ENCODE measurements around the gene ATOSB. TPM values are rescaled to one million over a fixed set of nuclear protein-coding genes. Genes with fewer than 3 reads are reported as not detected.

ATOSB gene
- total and polyA plus RNA-seq, 2 experiments from 2014 or later: 16.1 to 18.3 TPM

DNA sequence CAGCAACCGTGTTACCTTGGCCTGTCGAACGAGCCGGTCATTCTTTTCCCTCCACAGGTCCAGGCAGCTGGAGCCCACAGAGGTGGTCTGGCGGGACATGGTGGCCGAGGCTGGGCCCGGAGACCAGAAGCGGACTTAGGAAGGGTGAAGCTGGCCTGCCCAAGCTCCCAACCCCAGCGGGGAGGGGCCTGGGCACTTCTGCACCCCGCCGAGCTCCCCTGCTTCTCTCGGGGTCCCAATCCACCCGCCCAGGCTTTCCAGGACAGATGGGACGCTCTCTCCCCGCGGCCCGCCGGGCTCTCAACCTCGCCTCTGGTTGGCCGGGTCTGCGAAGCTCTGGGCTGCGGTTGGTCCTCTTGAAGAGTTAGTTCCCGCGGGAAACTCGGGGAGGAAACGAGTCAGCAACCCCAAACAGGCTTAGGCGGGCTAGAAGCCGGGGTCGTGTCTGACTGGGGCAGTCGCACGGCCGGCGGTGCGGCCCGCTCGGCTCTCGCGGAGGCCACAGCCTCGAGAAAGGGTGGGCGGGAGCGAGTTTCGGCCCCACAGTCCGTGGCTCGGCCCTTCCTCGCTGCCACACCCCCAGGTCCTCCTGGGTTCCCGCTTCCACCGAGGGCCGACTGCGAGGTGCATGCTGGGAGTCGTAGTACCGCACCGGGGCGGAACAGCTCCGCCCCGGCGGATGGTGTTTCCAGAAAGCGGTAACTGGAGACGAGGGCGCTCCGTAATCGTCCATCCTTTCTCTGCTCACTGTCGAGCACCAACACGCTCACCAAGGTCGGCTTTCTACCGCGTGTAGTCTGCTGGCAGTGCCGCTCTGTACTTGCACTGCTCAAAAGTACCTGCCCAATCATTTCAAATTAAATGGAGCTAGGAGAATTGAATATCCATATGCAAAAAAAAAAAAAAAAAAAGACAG is 36.0 kb downstream of the ATOSB start, which contains the start of gene FANCG:
TSS of gene FANCG (minus strand) at position 517 of the 916 bp plus-strand sequence. CDS start at position 99, 418 bp downstream.
- peak within 1 kb of the TSS; percentile 65 for H3K4me3 ChIP-seq
- peak; percentile 94 for DNase-seq (ENCODE audit: low spot score)
- under 1% methylated on average over 66 of the region's 67 CpGs for WGBS (ENCODE audit: low lambda C conversion rate, missing lambda C conversion rate)
- peaks cover 20% of the 10 kb centered on the region for H3K79me2 ChIP-seq
- peak within 1 kb of the TSS; percentile 64 for H2AFZ ChIP-seq
- H3K27ac ChIP-seq: peak within 1 kb of the TSS; percentile 39
- no peaks in the 10 kb centered on the region for H3K9me3 ChIP-seq (ENCODE audit: low read depth)
- TF ChIP-seq, protein P1, sequence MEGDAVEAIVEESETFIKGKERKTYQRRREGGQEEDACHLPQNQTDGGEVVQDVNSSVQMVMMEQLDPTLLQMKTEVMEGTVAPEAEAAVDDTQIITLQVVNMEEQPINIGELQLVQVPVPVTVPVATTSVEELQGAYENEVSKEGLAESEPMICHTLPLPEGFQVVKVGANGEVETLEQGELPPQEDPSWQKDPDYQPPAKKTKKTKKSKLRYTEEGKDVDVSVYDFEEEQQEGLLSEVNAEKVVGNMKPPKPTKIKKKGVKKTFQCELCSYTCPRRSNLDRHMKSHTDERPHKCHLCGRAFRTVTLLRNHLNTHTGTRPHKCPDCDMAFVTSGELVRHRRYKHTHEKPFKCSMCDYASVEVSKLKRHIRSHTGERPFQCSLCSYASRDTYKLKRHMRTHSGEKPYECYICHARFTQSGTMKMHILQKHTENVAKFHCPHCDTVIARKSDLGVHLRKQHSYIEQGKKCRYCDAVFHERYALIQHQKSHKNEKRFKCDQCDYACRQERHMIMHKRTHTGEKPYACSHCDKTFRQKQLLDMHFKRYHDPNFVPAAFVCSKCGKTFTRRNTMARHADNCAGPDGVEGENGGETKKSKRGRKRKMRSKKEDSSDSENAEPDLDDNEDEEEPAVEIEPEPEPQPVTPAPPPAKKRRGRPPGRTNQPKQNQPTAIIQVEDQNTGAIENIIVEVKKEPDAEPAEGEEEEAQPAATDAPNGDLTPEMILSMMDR (IDR thresholded peaks at IDR 0.05; ENCODE audit: poor library complexity): no peak
- TF ChIP-seq EZH2 (IDR thresholded peaks at IDR 0.05; ENCODE audit: borderline replicate concordance) (no peak), EZH2phosphoT487 (IDR thresholded peaks at IDR 0.05; ENCODE audit: low read depth, severe bottlenecking, unreplicated experiment) (no peak)
- H3K36me3 ChIP-seq (replicated peaks; ENCODE audit: insufficient read depth, low read depth): no peaks in the 10 kb centered on the region
- H3K4me2 ChIP-seq: peak within 1 kb of the TSS; percentile 94
- H3K4me1 ChIP-seq (ENCODE audit: insufficient read depth): peaks cover 6% of the 10 kb centered on the region
- H4K20me1 ChIP-seq (ENCODE audit: insufficient read depth, poor library complexity, severe bottlenecking): no peaks in the 10 kb centered on the region
- no peaks in the 10 kb centered on the region for H3K27me3 ChIP-seq
- no peaks in the 10 kb centered on the region for H3K9me2 ChIP-seq (replicated peaks; ENCODE audit: insufficient read depth)

GRCh38 chr9:35079041-35079425 is 36.6 kb downstream of the ATOSB start:
- Histone ChIP-seq H3K9me3 (ENCODE audit: low read depth) (no peaks in the 10 kb centered on the region), H3K27me3 (no peaks in the 10 kb centered on the region), H4K20me1 (ENCODE audit: insufficient read depth, poor library complexity, severe bottlenecking) (no peaks in the 10 kb centered on the region), H3K36me3 (replicated peaks; ENCODE audit: insufficient read depth, low read depth) (no peaks in the 10 kb centered on the region), H2AFZ (peak overlapping the region; percentile 39), H3K79me2 (peaks cover 20% of the 10 kb centered on the region), H3K4me1 (ENCODE audit: insufficient read depth) (peaks cover 6% of the 10 kb centered on the region), H3K4me3 (peak overlapping the region; percentile 65), H3K9me2 (replicated peaks; ENCODE audit: insufficient read depth) (no peaks in the 10 kb centered on the region), H3K27ac (no peak overlapping the region), H3K4me2 (peak overlapping the region; percentile 94)
- TF ChIP-seq, protein P1 (IDR thresholded peaks at IDR 0.05; ENCODE audit: poor library complexity): no peak
- TF ChIP-seq EZH2 (IDR thresholded peaks at IDR 0.05; ENCODE audit: borderline replicate concordance): no peak
- TF ChIP-seq EZH2phosphoT487 (IDR thresholded peaks at IDR 0.05; ENCODE audit: low read depth, severe bottlenecking, unreplicated experiment): no peak
- 6% methylated on average over 9 of the region's 10 CpGs for WGBS (ENCODE audit: low lambda C conversion rate, missing lambda C conversion rate)
- no peak for DNase-seq (ENCODE audit: low spot score)

DNA sequence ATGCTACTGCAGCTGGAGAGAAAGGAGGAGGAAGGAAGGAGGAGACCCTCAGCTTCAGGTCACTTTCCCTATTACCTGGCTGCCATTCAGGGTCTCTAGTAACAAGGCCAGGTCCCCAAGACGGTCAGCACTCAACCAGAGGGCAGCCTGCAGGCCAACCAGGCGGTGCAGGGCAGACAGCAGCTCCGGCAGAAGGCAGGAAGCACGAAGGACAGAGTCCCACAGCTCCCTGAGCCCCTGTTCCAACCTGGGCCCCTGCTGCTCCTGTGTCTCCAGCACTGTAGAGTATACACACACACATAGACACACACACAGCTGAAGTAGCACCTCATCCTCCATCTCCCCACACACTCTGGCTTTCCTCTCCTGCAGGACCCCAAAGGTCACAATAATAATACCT is 37.6 kb downstream of the ATOSB start:
- Histone ChIP-seq H3K36me3 (replicated peaks; ENCODE audit: insufficient read depth, low read depth) (no peaks in the 10 kb centered on the region), H3K27ac (no peak overlapping the region), H3K9me2 (replicated peaks; ENCODE audit: insufficient read depth) (no peaks in the 10 kb centered on the region), H2AFZ (no peak overlapping the region), H3K4me3 (no peak overlapping the region), H3K79me2 (peaks cover 20% of the 10 kb centered on the region), H3K4me2 (peak overlapping the region; percentile 94), H3K4me1 (ENCODE audit: insufficient read depth) (peaks cover 6% of the 10 kb centered on the region), H3K9me3 (ENCODE audit: low read depth) (no peaks in the 10 kb centered on the region), H4K20me1 (ENCODE audit: insufficient read depth, poor library complexity, severe bottlenecking) (no peaks in the 10 kb centered on the region), H3K27me3 (no peaks in the 10 kb centered on the region)
- TF ChIP-seq, protein P1 (IDR thresholded peaks at IDR 0.05; ENCODE audit: poor library complexity): no peak
- DNase-seq (ENCODE audit: low spot score): no peak
- WGBS (ENCODE audit: low lambda C conversion rate, missing lambda C conversion rate): 70% methylated on average over 4 of the region's 4 CpGs

Data from hepatocyte (in vitro differentiated cells).